Fibroblast of the conjunctiva (primary cell): ENCODE measurements around the gene YIPF1.
"Not testable (repeated sequence)": the region's sequence is repeated elsewhere in the genome, so short reads cannot be mapped to it uniquely, and the experiment has no call there.

ENCODE experiments used
- DNase-seq: peaks from one replicate; pipeline ENCODE4 v3.0.0-alpha.2; 2010; ENCODE audit warnings: low read depth

YIPF1 gene

GRCh38 chr1:53837924-53838653 lies 51.5 kb downstream of the YIPF1 start, which contains the start of gene NDC1:
NDC1 (minus strand) TSS chr1:53838296; CDS start chr1:53838261, 35 bp downstream.
- DNase-seq: peak; percentile 93

GRCh38 chr1:53837646-53837923 lies 52.0 kb downstream of the YIPF1 start:
- DNase-seq: no peak

- DNase-seq: no peak
These were observed 54.1 kb downstream of the YIPF1 start for GRCh38 chr1:53835491-53835890.

- DNase-seq: no peak
These were observed 54.8 kb downstream of the YIPF1 start for GRCh38 chr1:53834776-53835175.

GRCh38 chr1:53833393-53833792 lies 56.2 kb downstream of the YIPF1 start:
- DNase-seq: no peak

DNA sequence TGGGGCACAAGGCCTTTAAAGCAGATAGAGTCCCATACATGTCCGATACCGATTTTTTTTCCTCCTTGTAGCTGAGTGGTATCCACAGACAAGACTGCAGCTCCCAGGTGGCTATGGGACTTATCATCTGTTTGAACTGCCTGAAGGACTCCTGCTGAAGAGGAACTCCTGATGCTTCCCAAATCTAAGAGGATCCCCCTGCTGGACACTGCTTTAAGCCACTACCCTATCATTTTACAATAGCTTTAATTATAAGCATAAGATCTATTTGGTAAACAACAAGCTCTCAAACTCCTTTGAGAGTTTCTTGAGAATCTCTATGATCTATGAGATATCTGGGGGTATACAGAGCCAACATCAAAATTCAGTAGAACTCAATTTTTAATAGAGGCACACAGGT lies 63.2 kb downstream of the YIPF1 start:
- peak; percentile 17 for DNase-seq

- no peak for DNase-seq
These were observed 64.3 kb downstream of the YIPF1 start for GRCh38 chr1:53825306-53825705.

DNA sequence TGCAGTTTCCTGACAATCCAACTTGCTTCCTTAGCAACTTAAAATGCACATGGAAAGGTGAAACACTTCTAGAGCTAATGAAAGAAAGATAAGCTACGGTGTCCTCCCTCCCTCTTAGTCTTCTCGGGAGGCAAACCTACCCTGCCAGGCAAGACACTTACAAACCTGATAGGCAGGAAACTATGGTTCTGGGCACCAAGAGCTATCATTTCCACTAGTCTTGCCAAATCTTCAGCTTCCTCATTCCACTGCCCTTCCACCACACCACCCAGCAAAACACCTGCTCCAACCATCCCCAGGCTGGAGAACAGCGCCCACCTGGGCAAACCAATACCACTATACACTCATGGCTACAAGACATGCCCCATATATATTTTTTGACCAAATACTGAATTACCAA lies 66.7 kb downstream of the YIPF1 start:
- DNase-seq: no peak

DNA sequence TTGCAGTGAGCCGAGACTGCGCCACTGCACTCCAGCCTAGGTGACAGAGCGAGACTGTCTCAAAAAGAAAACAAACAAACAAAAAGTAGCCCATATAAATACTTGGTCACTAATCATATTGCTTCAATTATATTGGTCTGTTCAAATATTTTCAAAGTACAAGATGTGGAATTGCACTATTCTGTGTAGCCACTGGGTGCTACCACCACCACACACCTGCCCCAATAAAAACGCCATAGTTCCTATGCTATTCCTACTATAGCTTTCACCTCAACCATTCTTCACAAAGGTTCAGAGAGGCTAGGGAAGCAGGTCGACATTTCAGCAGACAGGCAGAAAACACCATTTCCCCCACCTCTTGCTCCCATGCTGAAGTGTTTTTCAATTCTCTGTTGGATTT lies 68.2 kb downstream of the YIPF1 start:
- DNase-seq: no peak

- DNase-seq: no peak
These were observed 70.2 kb downstream of the YIPF1 start for GRCh38 chr1:53819387-53819786.

DNA sequence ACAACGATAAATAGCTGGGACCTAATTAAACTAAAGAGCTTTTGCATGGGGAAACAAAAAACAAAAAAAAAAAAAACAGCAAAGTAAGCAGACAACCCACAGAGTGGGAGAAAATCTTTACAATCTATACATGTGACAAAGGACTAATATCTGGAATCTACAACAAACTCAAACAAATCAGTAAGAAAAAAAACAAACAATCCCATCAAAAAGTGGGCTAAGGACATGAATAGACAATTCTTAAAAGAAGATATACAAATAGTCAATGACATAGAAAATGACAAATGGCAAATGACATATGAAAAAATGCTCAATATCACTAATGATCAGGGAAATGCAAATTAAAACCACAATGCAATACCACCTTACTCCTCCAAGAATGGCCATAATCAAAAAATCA lies 73.0 kb downstream of the YIPF1 start:
- DNase-seq: not testable (repeated sequence)

- not testable (repeated sequence) for DNase-seq
These were observed 74.1 kb downstream of the YIPF1 start for GRCh38 chr1:53815484-53815883.

DNA sequence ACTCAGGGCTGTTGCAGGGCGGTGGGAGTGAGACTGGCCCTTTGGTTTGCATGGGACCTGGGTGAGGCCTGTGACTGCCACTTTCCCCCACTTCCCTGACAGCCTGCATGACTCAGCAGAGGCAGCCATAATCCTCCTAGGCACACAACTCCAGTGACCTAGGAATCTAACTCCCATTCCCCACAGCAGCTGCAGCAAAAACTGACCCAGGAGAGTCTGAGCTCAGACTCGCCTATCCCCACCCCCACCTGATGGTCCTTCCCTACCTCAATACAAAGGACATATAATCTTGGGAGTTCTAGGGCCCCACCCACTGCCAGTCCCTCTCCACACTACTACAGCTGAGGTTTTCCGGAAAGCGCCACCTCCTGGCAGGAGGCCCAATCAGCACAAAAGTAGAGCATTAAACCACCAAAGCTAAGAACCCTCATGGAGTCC lies 78.2 kb downstream of the YIPF1 start:
- DNase-seq: no peak

DNA sequence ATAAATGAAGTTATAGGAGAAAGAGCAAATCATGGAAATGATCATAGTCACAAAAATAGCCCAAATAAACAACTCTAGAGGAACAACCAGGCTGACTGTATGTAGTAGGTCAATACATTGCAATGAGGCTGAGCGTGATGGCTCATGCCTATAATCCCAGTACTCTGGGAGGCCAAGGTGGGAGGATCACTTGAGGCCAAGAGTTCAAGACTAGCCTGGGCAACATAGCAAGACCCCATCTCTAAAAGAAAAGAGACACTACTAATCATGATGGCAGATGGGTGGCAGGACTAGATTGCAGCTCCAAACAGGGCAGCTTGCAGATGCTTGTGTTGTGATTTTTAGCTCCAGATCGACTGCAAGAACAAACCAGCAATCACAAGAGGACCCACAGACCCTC lies 79.1 kb downstream of the YIPF1 start:
- no peak for DNase-seq

DNA sequence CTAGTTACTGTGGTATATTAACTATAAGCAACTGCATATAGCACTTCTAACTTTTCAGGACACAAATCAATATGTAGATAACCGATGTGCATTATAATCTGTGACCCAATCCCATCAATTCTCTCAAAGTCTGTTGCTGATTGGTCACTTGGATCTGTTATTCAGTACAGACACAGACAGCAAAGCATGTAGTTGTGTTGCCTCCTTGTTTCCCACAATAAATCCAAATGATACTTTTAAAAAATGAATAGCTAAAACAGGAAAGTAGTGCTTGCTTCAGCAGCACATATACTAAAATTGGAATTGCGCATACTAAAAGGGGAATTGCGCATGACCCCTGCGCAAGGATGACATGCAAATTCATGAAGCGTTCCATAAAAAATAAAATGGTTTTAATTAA lies 79.6 kb downstream of the YIPF1 start:
- no peak for DNase-seq

DNA sequence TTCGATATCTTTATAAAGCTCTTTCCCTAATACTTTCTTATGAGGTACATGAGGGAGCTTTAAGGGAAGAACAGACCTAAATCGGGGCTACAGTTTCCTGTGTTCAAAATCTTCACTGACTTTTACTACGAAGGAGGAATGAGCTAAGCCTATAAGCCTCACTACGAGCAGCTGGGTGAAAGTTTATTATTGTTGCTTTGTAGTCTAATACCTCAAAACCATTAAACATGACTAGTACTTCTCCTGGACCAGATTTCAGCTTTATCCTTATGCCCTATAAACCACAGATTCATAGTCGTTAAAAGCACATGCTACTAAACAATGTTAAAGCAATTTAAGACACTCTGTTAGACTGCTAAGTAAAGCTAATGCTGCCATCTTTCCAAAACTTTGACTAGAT lies 81.7 kb downstream of the YIPF1 start:
- DNase-seq: no peak

- no peak for DNase-seq
These were observed 84.6 kb downstream of the YIPF1 start for GRCh38 chr1:53804791-53805505.

DNA sequence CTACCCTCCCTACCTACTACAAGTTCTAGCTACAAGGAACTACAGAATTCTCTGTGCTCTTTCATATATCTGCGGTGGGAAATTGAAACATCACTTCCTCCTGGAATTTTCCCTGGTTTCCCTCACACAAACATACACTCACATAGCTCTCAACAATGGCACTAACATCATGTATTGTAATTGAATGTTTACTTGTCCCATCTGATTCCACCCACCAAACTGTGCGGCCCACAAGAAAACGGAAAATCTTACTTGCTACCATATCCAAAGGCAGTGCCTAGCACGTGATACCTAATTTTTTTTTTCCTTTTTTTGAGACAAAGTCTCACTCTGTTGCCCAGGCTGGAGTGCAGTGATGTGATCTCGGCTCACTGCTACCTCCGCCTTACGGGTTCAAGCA lies 85.4 kb downstream of the YIPF1 start:
- DNase-seq: no peak
